Body of pancreas (tissue), 4 donors: ENCODE data around the gene CTSL.

Source experiments
- POLR2A ChIP-seq, 3 donors: fragments of 450-650 bp; IDR thresholded peaks; one replicate each; pipeline ENCODE4 v1.6.1; 2016; ENCODE audit warnings: antibody characterized with exemption in 3 of 3, mild to moderate bottlenecking in 2 of 3
- TF ChIP-seq, protein P1 (sequence below), 7 experiments: fragments of 450-650 bp in 4 of 7; fragments of 200-600 bp in 3 of 7; sonication (generic) in 3 of 7; IDR thresholded peaks; one replicate each; pipeline ENCODE4 v1.5.1; 2016 to 2019; ENCODE audit warnings: antibody characterized with exemption in 7 of 7

DNA sequence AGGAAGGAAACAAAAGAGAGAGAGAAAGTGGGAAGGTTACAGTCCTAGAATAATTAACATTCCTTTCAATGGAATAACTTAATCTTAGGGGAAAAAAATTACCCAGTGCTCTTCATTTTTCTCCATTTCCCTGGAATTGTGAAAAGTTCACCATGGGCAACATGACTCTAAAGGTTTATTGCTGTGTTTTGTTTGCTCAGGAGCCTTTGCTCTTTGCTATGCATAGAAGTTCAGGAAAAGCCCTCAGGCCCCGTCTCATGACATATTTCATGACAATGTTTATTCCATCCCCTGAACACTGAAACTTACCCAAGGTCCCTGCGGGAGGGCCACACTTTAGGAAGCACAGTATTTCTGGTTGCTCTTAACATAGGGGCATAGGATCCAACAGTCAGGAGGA lies 9.8 kb upstream of the CTSL start:
- TF ChIP-seq, protein P1, sequence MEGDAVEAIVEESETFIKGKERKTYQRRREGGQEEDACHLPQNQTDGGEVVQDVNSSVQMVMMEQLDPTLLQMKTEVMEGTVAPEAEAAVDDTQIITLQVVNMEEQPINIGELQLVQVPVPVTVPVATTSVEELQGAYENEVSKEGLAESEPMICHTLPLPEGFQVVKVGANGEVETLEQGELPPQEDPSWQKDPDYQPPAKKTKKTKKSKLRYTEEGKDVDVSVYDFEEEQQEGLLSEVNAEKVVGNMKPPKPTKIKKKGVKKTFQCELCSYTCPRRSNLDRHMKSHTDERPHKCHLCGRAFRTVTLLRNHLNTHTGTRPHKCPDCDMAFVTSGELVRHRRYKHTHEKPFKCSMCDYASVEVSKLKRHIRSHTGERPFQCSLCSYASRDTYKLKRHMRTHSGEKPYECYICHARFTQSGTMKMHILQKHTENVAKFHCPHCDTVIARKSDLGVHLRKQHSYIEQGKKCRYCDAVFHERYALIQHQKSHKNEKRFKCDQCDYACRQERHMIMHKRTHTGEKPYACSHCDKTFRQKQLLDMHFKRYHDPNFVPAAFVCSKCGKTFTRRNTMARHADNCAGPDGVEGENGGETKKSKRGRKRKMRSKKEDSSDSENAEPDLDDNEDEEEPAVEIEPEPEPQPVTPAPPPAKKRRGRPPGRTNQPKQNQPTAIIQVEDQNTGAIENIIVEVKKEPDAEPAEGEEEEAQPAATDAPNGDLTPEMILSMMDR (IDR thresholded peaks at IDR 0.05), result no peak
- TF ChIP-seq POLR2A (IDR thresholded peaks at IDR 0.05), result no peak
